Measurements from ENCODE around the gene MRPL37. TPM values are rescaled to one million over a fixed set of nuclear protein-coding genes. Genes with fewer than 3 reads are reported as not detected.
A peak's percentile ranks its signal among the peaks of the same experiment; 100 is the strongest.

The MRPL37 gene
- polyA plus RNA-seq, 3 donors: 7.5 to 47.8 (median 42.5) TPM

- no peak overlapping the region for H3K9ac ChIP-seq (ENCODE audit: insufficient read depth, low read length, poor library complexity, severe bottlenecking)
- H3K27ac Mint-ChIP-seq: no peak overlapping the region
- H3K27me3 ChIP-seq (ENCODE audit: control insufficient read depth in 2 of 2, insufficient read depth in 2 of 2, low read length in 2 of 2): no peaks in the 10 kb centered on the region
- no peak for DNase-seq
- H4K20me1 ChIP-seq (ENCODE audit: insufficient read depth, low read length): no peaks in the 10 kb centered on the region
- H3K4me3 Mint-ChIP-seq: peak overlapping the region in 1 of 2 donors; percentile 10
- H3K36me3 Mint-ChIP-seq: peaks cover 21 to 54% of the 10 kb centered on the region in 2 donors
- no peak overlapping the region for H2AFZ ChIP-seq (ENCODE audit: insufficient read depth, low read depth, low read length, poor library complexity, severe bottlenecking)
- no peak overlapping the region for H3K4me2 ChIP-seq (replicated peaks; ENCODE audit: extremely low read depth, low read length, poor library complexity, severe bottlenecking)
- TF ChIP-seq CTCF (IDR thresholded peaks at IDR 0.05): no peak
- intact Hi-C loops (cut with micrococcal nuclease): no loop called here
- H3K4me3 ChIP-seq (replicated peaks in 1 of 3; ENCODE audit: low read depth in 2 of 3, low read length in 3 of 3): no peak overlapping the region
- H3K9me3 ChIP-seq (replicated peaks in 1 of 2; ENCODE audit: control insufficient read depth in 1 of 2, insufficient read depth in 1 of 2, low read length in 2 of 2): no peaks in the 10 kb centered on the region
- peaks cover 4 to 11% of the 10 kb centered on the region in 2 donors for H3K36me3 ChIP-seq (replicated peaks in 1 of 2; ENCODE audit: control insufficient read depth in 1 of 2, insufficient read depth in 2 of 2, low read length in 2 of 2)
- H3K27me3 Mint-ChIP-seq (ENCODE audit: low read depth in 3 of 3): no peaks in the 10 kb centered on the region
- 100% methylated on average over 8 of the region's 10 CpGs for WGBS (ENCODE audit: insufficient coverage)
- H3K9me3 Mint-ChIP-seq: no peaks in the 10 kb centered on the region
- H3K4me1 ChIP-seq (ENCODE audit: control insufficient read depth in 1 of 2, insufficient read depth in 2 of 2, low read length in 2 of 2): peaks cover 0 to 4% of the 10 kb centered on the region in 2 donors
- H3K79me2 ChIP-seq (ENCODE audit: insufficient read depth, low read length): no peaks in the 10 kb centered on the region
- peaks cover 13% of the 10 kb centered on the region for H3K4me1 Mint-ChIP-seq
- H3K27ac ChIP-seq (ENCODE audit: low read depth in 1 of 2, low read length in 2 of 2): no peak overlapping the region
These were observed 46.3 kb downstream of the MRPL37 start for GRCh38 chr1:54246116-54246721.

DNA sequence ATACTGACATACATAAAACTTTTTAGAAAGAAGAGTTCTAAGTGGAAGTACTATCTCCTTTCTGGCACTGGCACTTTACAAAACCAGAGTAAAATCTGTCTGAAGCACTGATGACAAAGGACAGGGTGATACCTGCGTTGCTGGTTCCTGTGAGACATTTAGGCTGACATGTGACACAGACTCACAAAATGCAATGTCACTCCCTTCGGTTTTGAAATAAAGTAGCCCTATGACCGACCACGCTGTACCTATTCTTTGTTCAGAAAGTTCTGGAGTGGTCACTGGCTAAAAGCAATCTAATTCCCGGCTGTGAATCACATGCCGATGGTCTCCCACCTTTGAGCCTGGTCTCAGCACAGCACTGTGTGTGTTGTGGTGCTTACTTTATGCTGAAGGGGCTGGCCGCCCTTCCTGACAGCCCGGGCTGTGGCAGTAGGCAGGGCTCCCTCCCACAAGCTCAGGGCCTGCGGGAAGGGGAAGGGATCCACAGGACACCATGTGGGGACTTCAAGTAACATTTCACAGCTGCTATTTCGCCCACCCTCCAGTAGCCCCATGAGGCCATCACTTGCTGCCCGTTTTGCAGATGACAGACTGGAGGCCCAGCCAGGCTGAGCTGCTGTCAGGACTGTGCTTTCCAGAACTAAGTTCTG lies 48.0 kb downstream of the MRPL37 start:
- H3K9ac ChIP-seq (ENCODE audit: insufficient read depth, low read length, poor library complexity, severe bottlenecking): no peak overlapping the region
- H3K27ac ChIP-seq (ENCODE audit: low read depth in 1 of 2, low read length in 2 of 2): no peak overlapping the region
- Mint-ChIP-seq H3K4me3 (no peak overlapping the region), H3K27me3 (ENCODE audit: low read depth in 3 of 3) (peaks cover 0 to 2% (median 0%) of the 10 kb centered on the region in 3 donors), H3K4me1 (peaks cover 10% of the 10 kb centered on the region), H3K9me3 (no peaks in the 10 kb centered on the region), H3K36me3 (peaks cover 25 to 49% of the 10 kb centered on the region in 2 donors), H3K27ac (peak overlapping the region in 1 of 7 donors; percentile 58)
- H3K79me2 ChIP-seq (ENCODE audit: insufficient read depth, low read length): no peaks in the 10 kb centered on the region
- no peaks in the 10 kb centered on the region for H4K20me1 ChIP-seq (ENCODE audit: insufficient read depth, low read length)
- no peaks in the 10 kb centered on the region for H3K9me3 ChIP-seq (replicated peaks in 1 of 2; ENCODE audit: control insufficient read depth in 1 of 2, insufficient read depth in 1 of 2, low read length in 2 of 2)
- no peak for DNase-seq
- no peak overlapping the region for H3K4me2 ChIP-seq (replicated peaks; ENCODE audit: extremely low read depth, low read length, poor library complexity, severe bottlenecking)
- H3K27me3 ChIP-seq (ENCODE audit: control insufficient read depth in 2 of 2, insufficient read depth in 2 of 2, low read length in 2 of 2): no peaks in the 10 kb centered on the region
- H3K36me3 ChIP-seq (replicated peaks in 1 of 2; ENCODE audit: control insufficient read depth in 1 of 2, insufficient read depth in 2 of 2, low read length in 2 of 2): peaks cover 4 to 7% of the 10 kb centered on the region in 2 donors
- 79% methylated on average over 10 of the region's 11 CpGs for WGBS (ENCODE audit: insufficient coverage)
- TF ChIP-seq CTCF (IDR thresholded peaks at IDR 0.05): no peak
- H3K4me3 ChIP-seq (replicated peaks in 1 of 3; ENCODE audit: low read depth in 2 of 3, low read length in 3 of 3): no peak overlapping the region
- intact Hi-C loops (cut with micrococcal nuclease): no loop called here
- H2AFZ ChIP-seq (ENCODE audit: insufficient read depth, low read depth, low read length, poor library complexity, severe bottlenecking): no peak overlapping the region
- no peaks in the 10 kb centered on the region for H3K4me1 ChIP-seq (ENCODE audit: control insufficient read depth in 1 of 2, insufficient read depth in 2 of 2, low read length in 2 of 2)
